ENCODE measurements around the gene RALGDS.
"Not testable (repeated sequence)": the region's sequence is repeated elsewhere in the genome, so short reads cannot be mapped to it uniquely, and the experiment has no call there.

RALGDS gene

GRCh38 chr9:133083688-133084087 lies 37.4 kb downstream of the RALGDS start:
- DNase-seq: not testable (repeated sequence)

GRCh38 chr9:133081957-133082644 lies 38.9 kb downstream of the RALGDS start:
- DNase-seq: not testable (repeated sequence)

GRCh38 chr9:133080786-133081779 lies 40.0 kb downstream of the RALGDS start:
- not testable (repeated sequence) for DNase-seq

- DNase-seq: no peak
These were observed 40.9 kb downstream of the RALGDS start for GRCh38 chr9:133080161-133080560.

GRCh38 chr9:133078486-133078885 lies 42.6 kb downstream of the RALGDS start:
- DNase-seq: no peak

- DNase-seq: no peak
These were observed 44.3 kb downstream of the RALGDS start for GRCh38 chr9:133076691-133077090.

- DNase-seq: no peak
These were observed 45.0 kb downstream of the RALGDS start for GRCh38 chr9:133075925-133076630.

GRCh38 chr9:133074111-133074651 lies 46.9 kb downstream of the RALGDS start:
- DNase-seq: no peak

- DNase-seq: no peak
These were observed 47.7 kb downstream of the RALGDS start for GRCh38 chr9:133073086-133074014.

GRCh38 chr9:133072210-133072609 lies 48.8 kb downstream of the RALGDS start:
- DNase-seq: not testable (repeated sequence)

- DNase-seq: no peak
These were observed 49.4 kb downstream of the RALGDS start for GRCh38 chr9:133071484-133072150.

- DNase-seq: not testable (repeated sequence)
These were observed 50.1 kb downstream of the RALGDS start for GRCh38 chr9:133070985-133071384.

GRCh38 chr9:133070500-133070961 lies 50.5 kb downstream of the RALGDS start:
- DNase-seq: not testable (repeated sequence)

GRCh38 chr9:133068431-133068830 lies 52.6 kb downstream of the RALGDS start:
- not testable (repeated sequence) for DNase-seq

GRCh38 chr9:133067813-133068212 lies 53.2 kb downstream of the RALGDS start:
- no peak for DNase-seq

GRCh38 chr9:133067006-133067405 lies 54.0 kb downstream of the RALGDS start:
- DNase-seq: no peak

- no peak for DNase-seq
These were observed 54.7 kb downstream of the RALGDS start for GRCh38 chr9:133066181-133066983.

- no peak for DNase-seq
These were observed 56.0 kb downstream of the RALGDS start for GRCh38 chr9:133065070-133065388.

- DNase-seq: no peak
These were observed 56.6 kb downstream of the RALGDS start for GRCh38 chr9:133064241-133065069.
